ENCODE measurements around the gene OR5AR1. TPM values are rescaled to one million over a fixed set of nuclear protein-coding genes. Genes with fewer than 3 reads are reported as not detected.

OR5AR1 gene
- not detected in 2 replicates for total RNA-seq

- no peak within 1 kb of the TSS for H3K4me3 ChIP-seq (ENCODE audit: low read depth, low read length)
- TF ChIP-seq CTCF (conservative IDR thresholded peaks at IDR 0.05; ENCODE audit: low read depth, low read length) = no peak
- DNase-seq (ENCODE audit: low read depth) = no peak
These were observed at the start of gene OR5AR1 for GRCh38 chr11:56663386-56663785. Gene OR5AR1, plus strand, starts transcription at chr11:56663686. Its CDS starts 0 bp downstream, at chr11:56663686.

GRCh38 chr11:56624661-56625110, 38.8 kb upstream of the OR5AR1 start:
- DNase-seq (ENCODE audit: low read depth) = peak; percentile 69
- peak; percentile 73 for TF ChIP-seq CTCF (conservative IDR thresholded peaks at IDR 0.05; ENCODE audit: low read depth, low read length)
- H3K4me3 ChIP-seq (ENCODE audit: low read depth, low read length) = no peak overlapping the region

- DNase-seq (ENCODE audit: low read depth) = no peak
- TF ChIP-seq CTCF (conservative IDR thresholded peaks at IDR 0.05; ENCODE audit: low read depth, low read length) = no peak
- H3K4me3 ChIP-seq (ENCODE audit: low read depth, low read length) = no peak overlapping the region
These were observed 37.5 kb upstream of the OR5AR1 start for GRCh38 chr11:56625946-56626345.

- H3K4me3 ChIP-seq (ENCODE audit: low read depth, low read length) = no peak overlapping the region
- TF ChIP-seq CTCF (conservative IDR thresholded peaks at IDR 0.05; ENCODE audit: low read depth, low read length) = no peak
These were observed 31.2 kb upstream of the OR5AR1 start for GRCh38 chr11:56632329-56632728.

GRCh38 chr11:56636861-56637260, 26.6 kb upstream of the OR5AR1 start:
- TF ChIP-seq CTCF (conservative IDR thresholded peaks at IDR 0.05; ENCODE audit: low read depth, low read length) = no peak

More at GRCh38 chr11:56632329-56632728, 31.2 kb upstream of the OR5AR1 start:
- DNase-seq (ENCODE audit: low read depth) = no peak

GRCh38 chr11:56637500-56637899, 26.0 kb upstream of the OR5AR1 start:
- TF ChIP-seq CTCF (conservative IDR thresholded peaks at IDR 0.05; ENCODE audit: low read depth, low read length) = no peak
- no peak overlapping the region for H3K4me3 ChIP-seq (ENCODE audit: low read depth, low read length)
- no peak for DNase-seq (ENCODE audit: low read depth)

More at GRCh38 chr11:56636861-56637260, 26.6 kb upstream of the OR5AR1 start:
- no peak for DNase-seq (ENCODE audit: low read depth)
- no peak overlapping the region for H3K4me3 ChIP-seq (ENCODE audit: low read depth, low read length)

- DNase-seq (ENCODE audit: low read depth) = no peak
- no peak within 1 kb of the TSS for H3K4me3 ChIP-seq (ENCODE audit: low read depth, low read length)
- TF ChIP-seq CTCF (conservative IDR thresholded peaks at IDR 0.05; ENCODE audit: low read depth, low read length) = no peak
These were observed 21.1 kb upstream of the OR5AR1 start, which contains the start of gene OR5AP2 for GRCh38 chr11:56642339-56642738. Gene OR5AP2, minus strand, starts transcription at chr11:56642439. Its CDS starts 0 bp downstream, at chr11:56642439.

Data from epithelial cell of proximal tubule (primary cell).